Liver (tissue), 3 donors: ENCODE measurements around the gene EXOC4.

Experiments
- HNF4A ChIP-seq, 2 donors: conservative IDR thresholded peaks; 2 replicates each; pipeline ENCODE4 v1.6.1; 2016; ENCODE audit warnings: antibody characterized with exemption in 2 of 2, mild to moderate bottlenecking in 2 of 2
- RAD21 ChIP-seq, 2 donors: IDR thresholded peaks; 2 replicates each; pipeline ENCODE4 v1.6.1; 2016; ENCODE audit warnings: antibody characterized with exemption in 2 of 2, mild to moderate bottlenecking in 2 of 2
- TAF1 ChIP-seq: conservative IDR thresholded peaks from 2 replicates; pipeline ENCODE4 v1.6.1; 2016; ENCODE audit warnings: antibody characterized with exemption, mild to moderate bottlenecking
- YY1 ChIP-seq: IDR thresholded peaks from 2 replicates; pipeline ENCODE4 v1.6.1; 2016; ENCODE audit warnings: antibody characterized with exemption, mild to moderate bottlenecking
- TF ChIP-seq, protein P1 (sequence below): fragments of 150-350 bp; IDR thresholded peaks from 2 replicates; pipeline ENCODE4 v1.5.1; 2017; ENCODE audit warnings: improper control_type of control experiment, low read depth, low read length; ENCODE audit not compliant: missing input control
- TF ChIP-seq, protein P2 (sequence below): IDR thresholded peaks from 2 replicates; pipeline ENCODE4 v1.6.1; 2016; ENCODE audit warnings: antibody characterized with exemption, mild to moderate bottlenecking
- donor health status: healthy.
- donor health status: healthy.

DNA sequence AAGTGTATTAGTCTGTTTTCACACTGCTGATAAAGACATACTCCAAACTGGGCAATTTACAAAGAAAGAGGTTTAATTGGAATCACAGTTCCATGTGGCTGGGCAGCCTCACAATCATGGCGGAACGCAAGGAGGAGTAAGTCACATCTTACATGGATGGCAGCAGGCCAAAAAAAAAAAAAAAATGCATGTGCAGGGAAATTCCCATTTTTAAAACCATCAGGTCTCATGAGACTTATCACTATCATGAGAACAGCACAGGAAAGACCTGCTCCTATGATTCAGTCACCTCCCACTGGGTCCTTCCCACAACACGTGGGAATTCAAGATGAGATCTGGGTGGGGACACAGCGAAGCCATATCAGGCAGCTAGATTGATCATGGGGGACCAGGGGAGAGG lies 136.8 kb downstream of the EXOC4 start:
- TF ChIP-seq, protein P1, sequence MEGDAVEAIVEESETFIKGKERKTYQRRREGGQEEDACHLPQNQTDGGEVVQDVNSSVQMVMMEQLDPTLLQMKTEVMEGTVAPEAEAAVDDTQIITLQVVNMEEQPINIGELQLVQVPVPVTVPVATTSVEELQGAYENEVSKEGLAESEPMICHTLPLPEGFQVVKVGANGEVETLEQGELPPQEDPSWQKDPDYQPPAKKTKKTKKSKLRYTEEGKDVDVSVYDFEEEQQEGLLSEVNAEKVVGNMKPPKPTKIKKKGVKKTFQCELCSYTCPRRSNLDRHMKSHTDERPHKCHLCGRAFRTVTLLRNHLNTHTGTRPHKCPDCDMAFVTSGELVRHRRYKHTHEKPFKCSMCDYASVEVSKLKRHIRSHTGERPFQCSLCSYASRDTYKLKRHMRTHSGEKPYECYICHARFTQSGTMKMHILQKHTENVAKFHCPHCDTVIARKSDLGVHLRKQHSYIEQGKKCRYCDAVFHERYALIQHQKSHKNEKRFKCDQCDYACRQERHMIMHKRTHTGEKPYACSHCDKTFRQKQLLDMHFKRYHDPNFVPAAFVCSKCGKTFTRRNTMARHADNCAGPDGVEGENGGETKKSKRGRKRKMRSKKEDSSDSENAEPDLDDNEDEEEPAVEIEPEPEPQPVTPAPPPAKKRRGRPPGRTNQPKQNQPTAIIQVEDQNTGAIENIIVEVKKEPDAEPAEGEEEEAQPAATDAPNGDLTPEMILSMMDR, result no peak
- TF ChIP-seq HNF4A (conservative IDR thresholded peaks at IDR 0.05) (no peak), YY1 (no peak), RAD21 (IDR thresholded peaks at IDR 0.05) (no peak), TAF1 (no peak)
- TF ChIP-seq, protein P2, sequence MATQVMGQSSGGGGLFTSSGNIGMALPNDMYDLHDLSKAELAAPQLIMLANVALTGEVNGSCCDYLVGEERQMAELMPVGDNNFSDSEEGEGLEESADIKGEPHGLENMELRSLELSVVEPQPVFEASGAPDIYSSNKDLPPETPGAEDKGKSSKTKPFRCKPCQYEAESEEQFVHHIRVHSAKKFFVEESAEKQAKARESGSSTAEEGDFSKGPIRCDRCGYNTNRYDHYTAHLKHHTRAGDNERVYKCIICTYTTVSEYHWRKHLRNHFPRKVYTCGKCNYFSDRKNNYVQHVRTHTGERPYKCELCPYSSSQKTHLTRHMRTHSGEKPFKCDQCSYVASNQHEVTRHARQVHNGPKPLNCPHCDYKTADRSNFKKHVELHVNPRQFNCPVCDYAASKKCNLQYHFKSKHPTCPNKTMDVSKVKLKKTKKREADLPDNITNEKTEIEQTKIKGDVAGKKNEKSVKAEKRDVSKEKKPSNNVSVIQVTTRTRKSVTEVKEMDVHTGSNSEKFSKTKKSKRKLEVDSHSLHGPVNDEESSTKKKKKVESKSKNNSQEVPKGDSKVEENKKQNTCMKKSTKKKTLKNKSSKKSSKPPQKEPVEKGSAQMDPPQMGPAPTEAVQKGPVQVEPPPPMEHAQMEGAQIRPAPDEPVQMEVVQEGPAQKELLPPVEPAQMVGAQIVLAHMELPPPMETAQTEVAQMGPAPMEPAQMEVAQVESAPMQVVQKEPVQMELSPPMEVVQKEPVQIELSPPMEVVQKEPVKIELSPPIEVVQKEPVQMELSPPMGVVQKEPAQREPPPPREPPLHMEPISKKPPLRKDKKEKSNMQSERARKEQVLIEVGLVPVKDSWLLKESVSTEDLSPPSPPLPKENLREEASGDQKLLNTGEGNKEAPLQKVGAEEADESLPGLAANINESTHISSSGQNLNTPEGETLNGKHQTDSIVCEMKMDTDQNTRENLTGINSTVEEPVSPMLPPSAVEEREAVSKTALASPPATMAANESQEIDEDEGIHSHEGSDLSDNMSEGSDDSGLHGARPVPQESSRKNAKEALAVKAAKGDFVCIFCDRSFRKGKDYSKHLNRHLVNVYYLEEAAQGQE, result no peak
